ENCODE results near the gene CHRM1. TPM values are rescaled to one million over a fixed set of nuclear protein-coding genes. Genes with fewer than 3 reads are reported as not detected.

The CHRM1 gene
- total RNA-seq, 2 donors from 2014 or later = not detected

DNA sequence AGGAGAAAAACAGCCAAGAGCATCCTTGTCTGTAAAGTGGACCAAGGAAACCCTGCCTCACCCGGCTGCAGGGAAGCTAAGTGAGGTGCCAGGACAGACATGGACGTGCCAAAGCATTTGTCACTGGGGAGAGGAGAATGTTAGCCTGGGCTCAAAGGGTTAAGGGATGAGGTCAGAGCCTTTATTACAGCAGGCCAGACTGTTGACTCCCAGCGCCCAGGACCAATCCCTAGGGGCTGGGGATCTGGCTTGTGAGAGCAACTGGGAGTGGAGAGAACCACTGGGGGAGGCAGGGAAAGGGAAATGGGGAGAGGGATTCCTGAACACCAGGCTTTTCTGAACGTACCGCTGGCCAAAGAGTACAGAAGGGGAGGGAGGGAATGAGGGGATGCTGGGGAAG lies 2.6 kb downstream of the CHRM1 start:
- H3K4me3 Mint-ChIP-seq = no peak overlapping the region
- no peaks in the 10 kb centered on the region for H3K36me3 Mint-ChIP-seq (ENCODE audit: low read depth)
- no peak for DNase-seq
- H3K27ac Mint-ChIP-seq = no peak overlapping the region
- Histone ChIP-seq H3K4me1 (ENCODE audit: control insufficient read depth, insufficient read depth, low read length) (no peaks in the 10 kb centered on the region), H3K27ac (ENCODE audit: low read depth, low read length) (no peak overlapping the region), H3K9ac (ENCODE audit: extremely low read depth, low read length, poor library complexity, severe bottlenecking) (no peak overlapping the region), H3K27me3 (ENCODE audit: control insufficient read depth, insufficient read depth, low read length, poor library complexity, severe bottlenecking) (peaks cover 17% of the 10 kb centered on the region), H3K36me3 (ENCODE audit: control insufficient read depth, insufficient read depth, low read length) (no peaks in the 10 kb centered on the region), H3K4me3 (ENCODE audit: low read length) (no peak overlapping the region), H3K9me3 (ENCODE audit: control insufficient read depth, low read length) (no peaks in the 10 kb centered on the region)
- H3K27me3 Mint-ChIP-seq (ENCODE audit: insufficient read depth) = peaks cover 35% of the 10 kb centered on the region
- H3K4me1 Mint-ChIP-seq = peaks cover 6% of the 10 kb centered on the region
- H3K9me3 Mint-ChIP-seq = no peaks in the 10 kb centered on the region
- WGBS, 2 experiments (ENCODE audit: insufficient coverage in 1 of 2, insufficient read length in 1 of 2) = 64 to 71% methylated on average over 5 of the region's 5 CpGs
- TF ChIP-seq, protein P1, sequence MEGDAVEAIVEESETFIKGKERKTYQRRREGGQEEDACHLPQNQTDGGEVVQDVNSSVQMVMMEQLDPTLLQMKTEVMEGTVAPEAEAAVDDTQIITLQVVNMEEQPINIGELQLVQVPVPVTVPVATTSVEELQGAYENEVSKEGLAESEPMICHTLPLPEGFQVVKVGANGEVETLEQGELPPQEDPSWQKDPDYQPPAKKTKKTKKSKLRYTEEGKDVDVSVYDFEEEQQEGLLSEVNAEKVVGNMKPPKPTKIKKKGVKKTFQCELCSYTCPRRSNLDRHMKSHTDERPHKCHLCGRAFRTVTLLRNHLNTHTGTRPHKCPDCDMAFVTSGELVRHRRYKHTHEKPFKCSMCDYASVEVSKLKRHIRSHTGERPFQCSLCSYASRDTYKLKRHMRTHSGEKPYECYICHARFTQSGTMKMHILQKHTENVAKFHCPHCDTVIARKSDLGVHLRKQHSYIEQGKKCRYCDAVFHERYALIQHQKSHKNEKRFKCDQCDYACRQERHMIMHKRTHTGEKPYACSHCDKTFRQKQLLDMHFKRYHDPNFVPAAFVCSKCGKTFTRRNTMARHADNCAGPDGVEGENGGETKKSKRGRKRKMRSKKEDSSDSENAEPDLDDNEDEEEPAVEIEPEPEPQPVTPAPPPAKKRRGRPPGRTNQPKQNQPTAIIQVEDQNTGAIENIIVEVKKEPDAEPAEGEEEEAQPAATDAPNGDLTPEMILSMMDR (conservative IDR thresholded peaks at IDR 0.05) = no peak

DNA sequence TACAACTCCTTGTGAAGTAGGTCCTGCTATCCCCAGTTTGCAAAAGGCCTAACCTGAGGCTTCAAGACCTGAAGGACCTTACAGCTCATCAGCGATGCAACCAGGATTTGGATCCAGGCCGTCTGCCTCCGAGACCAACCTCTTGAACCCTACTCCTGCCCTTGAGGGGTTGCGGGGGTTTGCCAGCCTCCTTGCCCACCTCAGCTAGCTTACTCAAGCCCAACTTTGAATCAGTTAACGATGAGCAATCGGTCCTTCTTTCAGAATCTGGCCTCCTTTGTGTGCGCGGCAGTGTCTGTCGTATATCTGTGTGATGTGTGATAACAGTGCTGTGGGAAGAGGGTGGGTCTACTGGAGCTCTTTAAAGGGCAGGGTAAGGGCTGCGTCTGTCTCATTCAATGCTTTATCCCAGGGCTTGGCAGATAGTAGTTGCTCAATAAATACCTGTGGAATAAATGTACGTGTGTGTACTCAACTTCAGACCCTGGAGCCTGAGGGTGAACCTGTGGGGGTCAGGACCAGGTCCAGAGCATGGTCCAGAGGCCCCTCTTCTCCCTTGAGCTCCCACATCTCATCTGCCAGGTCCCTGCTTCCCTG lies 3.2 kb downstream of the CHRM1 start:
- no peak for DNase-seq
- Histone ChIP-seq H3K9me3 (ENCODE audit: control insufficient read depth, low read length) (no peaks in the 10 kb centered on the region), H3K27ac (ENCODE audit: low read depth, low read length) (no peak overlapping the region), H3K27me3 (ENCODE audit: control insufficient read depth, insufficient read depth, low read length, poor library complexity, severe bottlenecking) (peaks cover 12% of the 10 kb centered on the region), H3K36me3 (ENCODE audit: control insufficient read depth, insufficient read depth, low read length) (no peaks in the 10 kb centered on the region), H3K4me1 (ENCODE audit: control insufficient read depth, insufficient read depth, low read length) (no peaks in the 10 kb centered on the region), H3K4me3 (ENCODE audit: low read length) (no peak overlapping the region), H3K9ac (ENCODE audit: extremely low read depth, low read length, poor library complexity, severe bottlenecking) (no peak overlapping the region)
- Mint-ChIP-seq H3K27me3 (ENCODE audit: insufficient read depth) (peaks cover 30% of the 10 kb centered on the region), H3K4me1 (peaks cover 6% of the 10 kb centered on the region), H3K36me3 (ENCODE audit: low read depth) (no peaks in the 10 kb centered on the region), H3K9me3 (no peaks in the 10 kb centered on the region), H3K4me3 (no peak overlapping the region), H3K27ac (no peak overlapping the region)
- TF ChIP-seq, protein P1 (conservative IDR thresholded peaks at IDR 0.05) = no peak
- 91% methylated on average over 6 to 11 of the region's 11 CpGs for WGBS, 2 experiments (ENCODE audit: insufficient coverage in 1 of 2, insufficient read length in 1 of 2)

DNA sequence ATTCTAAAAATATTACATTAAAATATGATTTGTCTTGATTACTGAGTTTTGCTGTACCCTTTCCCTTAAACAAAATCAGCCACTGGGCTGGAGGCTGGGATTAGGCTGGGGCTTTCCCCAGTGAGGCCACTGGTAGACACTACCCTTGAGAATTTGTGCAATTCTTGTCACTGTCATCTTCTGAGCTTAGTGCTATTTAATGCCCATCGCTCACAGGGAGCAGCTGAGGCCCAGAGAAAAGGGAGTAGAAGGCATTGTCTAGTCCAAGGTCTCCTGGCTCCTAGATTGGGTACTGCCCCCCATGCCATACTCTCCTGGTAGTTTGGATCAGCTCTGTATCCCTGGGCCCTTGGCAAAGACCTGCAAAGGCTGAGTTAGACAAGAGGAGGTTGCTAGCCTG lies 6.7 kb downstream of the CHRM1 start:
- no peaks in the 10 kb centered on the region for H3K36me3 Mint-ChIP-seq (ENCODE audit: low read depth)
- no peaks in the 10 kb centered on the region for H3K9me3 Mint-ChIP-seq
- H3K27ac ChIP-seq (ENCODE audit: low read depth, low read length) = no peak overlapping the region
- no peak for DNase-seq
- TF ChIP-seq, protein P1 (conservative IDR thresholded peaks at IDR 0.05) = no peak
- peaks cover under 1% of the 10 kb centered on the region for H3K27me3 Mint-ChIP-seq (ENCODE audit: insufficient read depth)
- no peaks in the 10 kb centered on the region for H3K36me3 ChIP-seq (ENCODE audit: control insufficient read depth, insufficient read depth, low read length)
- H3K9ac ChIP-seq (ENCODE audit: extremely low read depth, low read length, poor library complexity, severe bottlenecking) = no peak overlapping the region
- no peak overlapping the region for H3K4me3 Mint-ChIP-seq
- WGBS, 2 experiments (ENCODE audit: insufficient coverage in 1 of 2, insufficient read length in 1 of 2) = 93 to 100% methylated on average over 1 of the region's 1 CpG
- H3K27me3 ChIP-seq (ENCODE audit: control insufficient read depth, insufficient read depth, low read length, poor library complexity, severe bottlenecking) = no peaks in the 10 kb centered on the region
- no peak overlapping the region for H3K4me3 ChIP-seq (ENCODE audit: low read length)
- no peak overlapping the region for H3K27ac Mint-ChIP-seq
- H3K4me1 Mint-ChIP-seq = peaks cover 10% of the 10 kb centered on the region
- no peaks in the 10 kb centered on the region for H3K9me3 ChIP-seq (ENCODE audit: control insufficient read depth, low read length)
- no peaks in the 10 kb centered on the region for H3K4me1 ChIP-seq (ENCODE audit: control insufficient read depth, insufficient read depth, low read length)

Measured in endodermal cell (in vitro differentiated cells).